Hematopoietic multipotent progenitor cell treated with erythropoietin and hydrocortisone succinate and interleukin-3 and kit ligand, for 4 days (in vitro differentiated cells): ENCODE data around the gene TTLL9.
A peak's percentile ranks its signal among the peaks of the same experiment; 100 is the strongest.

Experiments
- DNase-seq: peaks from one replicate; pipeline ENCODE4 v3.0.0-alpha.2; 2015

Gene TTLL9

DNA sequence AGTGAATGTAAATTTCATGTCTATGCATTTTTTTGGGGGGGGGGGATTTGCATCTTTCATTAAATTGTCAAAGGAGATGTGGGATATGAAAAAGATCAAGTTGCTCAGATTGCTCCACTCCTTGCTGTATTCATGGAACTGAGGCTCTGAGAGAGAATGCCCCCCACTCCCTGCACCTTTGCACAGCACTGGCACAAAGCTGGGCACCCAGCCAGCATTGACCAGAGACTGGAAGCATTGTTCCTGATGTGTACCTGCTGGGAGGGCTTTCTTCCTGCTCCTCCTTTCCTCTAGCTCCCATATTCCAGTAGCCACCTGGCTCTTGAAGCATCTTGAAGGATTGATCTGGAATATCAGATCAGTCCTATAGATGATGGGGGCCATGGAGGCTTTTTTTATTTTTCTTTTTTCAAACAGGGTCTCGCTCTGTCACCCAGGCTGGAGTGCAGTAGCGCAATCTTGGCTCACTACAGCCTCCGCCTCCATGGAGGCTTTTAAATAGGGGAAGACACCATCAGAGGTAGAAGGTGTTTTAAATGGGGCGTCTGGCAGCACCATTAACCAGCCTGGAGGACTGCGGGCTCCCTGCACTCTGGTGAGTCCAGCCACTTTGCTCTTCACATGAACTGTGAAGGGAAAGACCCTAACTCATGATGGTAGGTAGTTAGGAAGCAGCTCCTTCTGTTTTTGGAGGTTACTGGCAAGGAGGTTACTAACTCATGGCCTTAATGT, 11.0 kb upstream of the TTLL9 start:
- no peak for DNase-seq

DNA sequence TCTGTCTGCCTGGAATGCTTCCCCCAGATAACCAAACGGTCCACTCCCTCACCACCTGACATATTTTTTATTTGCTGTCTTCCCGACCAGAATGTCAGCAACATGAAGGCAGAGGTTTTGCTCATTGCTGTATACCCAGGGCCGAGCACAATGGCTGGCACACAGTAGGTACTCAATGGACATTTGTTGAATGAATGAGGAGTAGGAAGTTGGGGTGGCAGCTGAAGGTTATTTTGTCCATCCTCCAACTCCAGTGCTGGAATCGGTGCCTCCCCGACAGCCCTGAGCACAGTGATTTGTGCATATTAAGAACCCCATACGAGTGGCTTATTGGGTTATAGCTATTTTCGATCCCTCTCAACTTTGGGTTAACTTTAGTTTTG, 10.4 kb upstream of the TTLL9 start:
- no peak for DNase-seq

DNA sequence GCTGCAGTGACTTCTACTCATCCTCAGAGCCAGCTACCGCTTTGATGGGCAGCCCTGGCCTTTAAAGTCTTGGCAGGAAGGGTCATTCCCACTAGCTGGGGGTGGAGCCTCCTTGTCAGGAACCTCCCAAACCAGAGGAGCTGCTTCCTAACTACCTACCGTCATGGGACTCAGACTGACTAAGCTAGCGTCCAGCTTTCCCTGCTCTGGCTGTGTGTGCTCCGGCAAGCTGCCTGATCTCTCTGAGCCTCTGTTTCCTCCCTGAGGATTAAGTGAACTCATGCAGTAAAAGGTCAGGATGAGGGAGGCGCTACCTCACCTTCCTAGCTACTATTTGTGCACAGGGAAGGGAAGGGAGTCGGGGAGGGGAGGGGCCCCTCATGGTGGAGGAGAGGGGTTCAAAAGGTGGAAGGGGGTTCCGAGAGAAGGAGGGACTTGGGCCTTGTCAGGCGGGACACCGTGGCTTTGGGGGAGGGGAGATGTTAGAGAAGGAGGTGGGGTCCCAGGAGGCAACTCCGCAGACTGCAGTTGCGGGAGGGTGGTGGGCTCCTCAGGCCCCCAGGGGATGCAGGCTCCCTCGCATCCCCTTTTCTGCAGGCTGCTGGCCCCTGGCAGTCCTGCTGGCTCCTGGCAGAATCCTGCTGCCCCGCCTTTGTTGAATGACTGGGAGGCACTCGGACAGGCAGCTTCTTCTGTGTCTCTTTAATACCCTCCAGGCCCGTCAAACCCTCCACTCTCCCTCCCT, 9.9 kb upstream of the TTLL9 start:
- DNase-seq: peak; percentile 27

DNA sequence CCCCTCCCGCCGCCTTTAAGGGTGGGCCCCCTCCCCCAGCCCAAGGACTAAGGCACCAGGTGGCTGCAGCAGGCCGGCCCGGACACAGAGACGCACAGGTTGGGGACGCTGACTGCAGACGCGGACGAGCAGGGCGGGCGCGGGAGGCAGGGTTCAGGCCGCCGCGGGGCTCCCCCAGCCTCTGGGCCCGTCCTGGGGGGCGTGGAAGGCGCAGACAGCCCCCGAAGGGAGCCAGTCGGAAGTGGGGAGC, 9.4 kb upstream of the TTLL9 start:
- DNase-seq: no peak

DNA sequence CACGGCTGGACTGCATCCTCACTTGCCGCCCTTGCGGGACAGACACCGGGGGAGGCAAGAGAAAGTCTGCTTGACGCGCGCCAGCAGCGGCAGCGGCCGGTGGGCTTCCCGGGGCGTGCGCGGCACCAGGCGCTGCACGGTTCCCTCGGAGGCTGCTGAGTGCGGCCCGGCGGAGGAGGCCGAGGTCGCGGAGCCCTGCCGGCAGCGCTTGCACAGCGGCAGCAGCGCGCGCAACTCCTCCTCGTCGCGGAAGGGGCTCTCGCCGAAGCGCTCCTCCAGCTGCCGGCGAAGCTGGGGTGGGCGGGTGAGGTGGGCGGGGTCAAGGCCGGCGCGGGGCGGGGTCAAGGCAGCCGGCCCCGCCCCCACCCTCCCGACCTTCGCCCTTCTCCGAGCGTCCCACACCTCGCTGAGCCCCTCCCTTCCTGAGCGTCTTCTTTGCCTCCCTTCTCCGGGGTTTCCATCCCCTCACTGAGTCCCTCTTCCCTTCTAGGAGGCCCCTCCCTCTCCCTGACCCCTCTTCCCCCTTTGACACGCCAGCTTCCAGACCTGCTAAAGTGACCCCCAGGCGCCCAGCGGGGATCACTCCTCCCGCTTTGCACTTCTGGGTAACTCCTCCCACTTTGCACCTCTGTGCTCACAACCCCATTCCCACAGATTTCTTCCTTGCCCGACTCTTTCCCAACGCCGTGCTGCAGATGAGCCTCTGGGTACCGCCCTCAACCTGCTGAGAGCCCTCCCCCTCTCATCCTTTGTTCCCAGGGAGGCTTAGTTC, 8.9 kb upstream of the TTLL9 start:
- DNase-seq: peak; percentile 92

DNA sequence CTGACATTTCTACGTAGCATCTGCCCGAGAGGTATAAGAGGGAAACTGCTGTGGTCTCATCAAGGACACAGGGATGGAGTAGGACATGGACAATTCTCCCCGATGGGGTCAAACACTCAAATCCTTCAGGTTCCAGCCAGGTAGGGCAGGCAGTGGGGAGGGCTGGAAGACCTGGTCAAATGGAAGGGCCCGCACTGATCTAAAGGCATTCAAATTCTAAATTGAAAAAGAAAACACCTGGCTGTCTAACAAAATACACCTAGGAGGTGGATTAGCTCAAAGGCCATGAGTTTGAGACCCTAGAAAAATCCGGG, 8.3 kb upstream of the TTLL9 start:
- DNase-seq: no peak

DNA sequence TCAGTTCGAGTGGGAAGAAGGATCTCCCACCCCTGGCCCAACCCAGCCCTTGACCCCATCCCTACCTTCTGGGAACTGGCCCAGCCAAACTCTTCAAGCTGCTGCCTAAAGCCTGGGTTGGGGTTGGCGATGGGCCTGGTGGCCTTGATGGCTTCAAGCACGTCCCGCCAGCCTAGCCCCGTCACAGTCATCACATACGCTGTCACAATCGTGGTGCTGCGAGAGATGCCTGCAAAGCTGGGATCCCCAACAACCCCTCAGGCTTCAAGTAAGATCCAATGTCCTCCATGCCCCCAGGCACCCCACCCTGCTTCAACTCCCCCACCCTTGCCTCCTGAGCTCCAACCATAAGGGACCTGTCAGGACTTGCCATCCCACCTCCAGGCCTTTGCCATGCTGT, 7.9 kb upstream of the TTLL9 start:
- DNase-seq: no peak

DNA sequence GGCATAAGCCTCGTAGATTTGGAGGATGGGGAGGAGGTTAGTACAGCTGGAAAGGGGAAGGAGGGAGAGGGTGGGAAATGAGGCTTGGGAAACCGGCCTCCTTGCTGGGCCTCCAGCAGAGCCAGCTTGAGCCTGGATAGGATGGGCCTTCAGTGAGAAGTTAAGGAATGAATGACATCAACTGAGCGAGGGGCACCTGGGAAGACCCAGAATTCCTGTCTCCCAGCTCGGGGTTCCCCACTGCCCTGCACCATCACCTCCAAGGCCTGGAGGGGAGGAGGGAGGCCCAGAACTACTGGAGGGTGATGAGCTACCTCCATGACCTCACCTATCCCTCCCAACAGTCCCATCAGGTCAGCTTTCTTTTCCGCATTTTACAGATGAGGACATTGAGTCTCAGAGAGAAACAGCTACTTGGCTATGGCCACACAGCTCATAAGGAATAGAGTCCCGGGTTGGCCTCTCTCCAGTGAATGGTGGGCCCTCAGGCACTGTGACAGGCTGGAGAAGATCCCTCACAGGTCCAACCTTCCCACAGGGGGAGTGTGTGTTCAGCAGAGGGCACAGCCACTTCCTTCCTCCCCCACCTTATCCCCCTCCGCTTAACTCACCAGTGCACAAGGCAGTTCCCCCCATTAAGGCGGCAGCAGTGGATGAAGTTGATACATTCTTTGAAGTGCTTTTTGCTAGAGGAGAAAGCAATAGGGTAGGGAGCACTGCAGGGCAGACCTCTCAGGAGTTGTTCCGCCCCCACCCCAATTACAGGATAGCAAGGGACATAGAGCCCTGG, 6.9 kb upstream of the TTLL9 start:
- no peak for DNase-seq

DNA sequence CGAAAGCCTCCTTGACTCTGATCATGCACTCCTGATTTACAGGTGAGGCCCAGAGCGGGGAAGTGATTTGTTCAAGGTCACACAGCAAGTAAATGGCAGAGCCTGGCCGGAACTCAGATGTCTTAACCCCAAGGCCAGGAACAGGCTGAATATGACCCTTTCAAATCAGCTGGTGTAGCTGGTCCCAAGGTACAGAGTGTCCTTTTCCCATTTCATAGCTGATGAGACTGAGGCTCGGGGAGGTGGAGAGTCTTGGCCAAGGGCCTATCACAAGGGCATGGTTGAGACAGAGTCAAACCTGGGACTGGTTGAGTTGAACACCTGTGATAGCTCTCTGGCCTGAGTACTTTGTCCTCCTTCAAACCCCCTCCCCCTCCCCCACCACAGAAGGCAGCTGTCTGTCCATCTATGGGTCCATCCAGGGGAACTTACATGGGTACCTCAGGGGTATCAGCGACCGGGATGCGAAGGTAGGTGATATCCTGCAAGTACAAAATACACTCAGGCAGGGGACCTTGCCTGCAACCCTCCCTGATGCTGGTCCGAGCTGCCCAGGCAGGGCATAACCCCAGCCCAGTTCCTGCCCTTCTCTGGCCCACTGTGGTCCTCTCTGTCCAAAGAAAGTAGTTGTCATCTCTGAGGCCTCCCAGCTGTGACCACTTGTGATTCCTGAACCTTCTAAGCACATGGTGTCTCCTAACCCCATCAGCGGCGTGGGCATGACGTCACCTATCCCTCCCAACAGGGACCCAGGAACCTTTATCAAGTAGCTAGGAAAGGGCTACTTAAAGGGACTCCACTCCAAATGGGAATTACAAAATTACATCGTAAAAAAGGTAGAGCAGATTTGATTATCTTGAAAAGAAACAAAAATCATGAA, 5.7 kb upstream of the TTLL9 start:
- DNase-seq: no peak

DNA sequence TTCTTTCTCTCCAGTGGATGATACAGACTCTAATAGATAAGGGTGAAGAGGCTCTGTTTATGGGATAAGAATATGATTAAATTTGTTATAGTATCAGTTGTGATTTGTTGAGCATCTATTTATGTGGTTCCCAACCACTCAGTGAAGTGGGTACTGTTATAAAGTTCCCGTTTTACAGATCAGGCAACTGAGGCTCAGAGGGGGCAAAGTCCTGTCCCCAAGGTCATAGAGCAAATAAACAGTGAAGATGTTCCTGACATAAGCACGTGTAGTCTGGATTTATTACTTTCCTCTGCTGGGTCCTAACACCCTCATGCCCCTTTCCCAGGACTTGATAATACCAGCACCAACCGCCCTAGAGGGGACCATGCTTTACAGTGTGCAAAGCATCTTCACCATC, 4.2 kb upstream of the TTLL9 start:
- DNase-seq: no peak

DNA sequence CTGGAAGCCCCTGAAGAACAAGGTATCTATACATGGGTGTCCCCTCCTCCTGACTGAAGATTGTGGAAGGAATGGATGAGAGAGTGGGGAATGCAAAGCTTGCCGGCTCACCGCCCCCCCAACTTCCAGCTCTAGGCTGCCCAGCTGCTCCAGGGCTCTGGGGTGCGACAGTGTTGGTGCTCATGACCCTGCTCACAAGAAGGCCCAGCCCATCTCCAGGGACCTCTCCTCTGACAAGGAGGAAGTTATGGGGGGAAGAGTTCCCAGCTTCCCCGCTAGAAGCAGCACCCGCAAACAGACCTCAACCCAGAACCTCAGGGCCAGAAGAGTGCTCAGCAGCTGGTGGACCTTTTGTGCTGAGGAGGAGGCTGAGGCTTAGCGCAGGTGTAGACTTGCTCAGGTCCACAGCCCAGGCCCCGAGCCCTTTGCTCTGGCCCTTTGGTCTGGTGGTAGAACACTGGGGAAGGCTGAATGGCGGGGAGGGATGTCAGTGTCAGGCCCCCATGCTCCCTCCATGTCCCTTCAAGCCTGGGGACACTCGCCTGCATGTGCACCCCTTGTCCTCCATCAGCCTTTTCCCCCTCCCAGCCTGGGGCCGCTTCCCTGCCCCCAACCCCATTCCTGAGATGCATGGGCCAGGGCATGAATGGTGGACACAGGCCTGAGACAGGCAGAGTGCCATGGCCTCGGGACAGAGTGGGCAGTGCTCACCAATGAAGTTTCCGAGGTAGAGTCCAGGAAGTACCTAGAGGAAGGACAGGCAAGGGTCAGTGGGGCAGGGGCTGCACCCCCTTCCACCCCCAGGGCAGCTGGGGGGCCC, 1.4 kb upstream of the TTLL9 start:
- DNase-seq: peak; percentile 29

DNA sequence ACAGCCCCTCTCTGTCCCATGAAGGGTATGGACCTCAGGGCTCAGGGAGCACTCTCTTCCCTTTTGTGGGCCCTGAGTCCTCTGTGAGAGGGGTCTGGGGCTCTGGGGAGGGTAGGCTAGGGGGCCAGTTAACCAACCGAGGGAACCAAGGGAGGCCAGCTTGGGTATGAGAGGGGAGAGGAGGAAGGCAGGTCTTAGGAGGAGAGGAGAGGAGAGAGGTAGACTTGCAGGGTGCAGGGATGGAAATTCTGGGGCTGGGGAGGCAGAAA, 827 bp upstream of the TTLL9 start:
- no peak for DNase-seq

DNA sequence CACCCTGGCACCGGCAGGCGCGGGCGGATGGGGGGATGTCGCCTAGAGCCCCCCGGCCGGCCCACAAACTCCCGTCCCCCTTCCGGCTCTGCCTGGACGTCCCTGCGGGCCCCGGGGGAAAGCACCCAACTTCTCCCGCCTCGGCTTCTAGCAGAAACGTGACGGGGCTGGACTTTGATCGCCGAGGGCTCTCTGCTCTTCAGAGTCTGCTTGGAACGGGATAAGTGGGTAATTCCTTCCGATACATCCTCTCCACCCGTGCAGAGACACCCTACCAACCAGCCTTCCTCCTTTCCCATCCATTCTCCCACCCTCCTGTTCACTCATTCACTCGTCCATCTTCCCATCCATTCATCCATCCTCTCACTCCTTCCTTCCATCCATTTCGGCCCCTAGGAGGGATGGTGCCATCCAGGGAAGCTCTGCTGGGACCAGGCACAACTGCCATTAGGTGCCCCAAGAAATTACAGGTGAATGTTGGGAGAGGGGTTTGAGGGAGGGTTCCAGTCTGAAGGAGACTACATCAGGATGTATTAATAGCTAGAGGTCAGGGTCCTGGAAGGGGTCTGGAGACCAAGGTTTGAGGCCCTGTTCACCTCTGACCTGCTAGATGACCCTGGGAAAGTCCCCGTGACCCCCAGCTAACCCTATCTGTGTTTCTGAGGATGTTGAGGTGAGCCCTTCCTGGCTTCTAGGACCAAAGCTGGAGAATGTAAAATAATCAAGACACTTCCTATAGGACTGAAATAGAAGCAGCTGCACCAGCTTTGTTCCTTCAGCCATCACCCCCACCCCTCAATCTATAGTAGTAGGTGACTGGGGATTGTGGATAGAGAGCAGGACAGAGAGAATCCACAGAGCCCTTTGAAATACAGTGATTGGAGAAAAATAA, 538 bp downstream of the TTLL9 start:
- DNase-seq: peak; percentile 15

DNA sequence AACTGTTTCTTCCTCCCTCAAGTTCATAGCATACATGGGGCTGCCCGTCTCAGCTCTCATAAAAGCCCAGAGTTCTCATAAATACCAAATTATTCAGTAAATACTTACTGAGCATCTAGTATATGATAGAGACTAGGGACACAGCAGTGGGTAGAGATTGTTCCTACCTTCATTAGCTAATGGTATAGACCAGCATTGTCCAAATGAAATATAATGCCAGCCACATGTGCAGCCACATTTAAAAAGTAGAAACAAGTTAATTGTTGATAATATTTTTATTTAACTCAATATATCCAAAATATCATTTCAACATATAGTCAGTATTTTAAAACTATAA, 1.2 kb downstream of the TTLL9 start:
- DNase-seq: no peak

DNA sequence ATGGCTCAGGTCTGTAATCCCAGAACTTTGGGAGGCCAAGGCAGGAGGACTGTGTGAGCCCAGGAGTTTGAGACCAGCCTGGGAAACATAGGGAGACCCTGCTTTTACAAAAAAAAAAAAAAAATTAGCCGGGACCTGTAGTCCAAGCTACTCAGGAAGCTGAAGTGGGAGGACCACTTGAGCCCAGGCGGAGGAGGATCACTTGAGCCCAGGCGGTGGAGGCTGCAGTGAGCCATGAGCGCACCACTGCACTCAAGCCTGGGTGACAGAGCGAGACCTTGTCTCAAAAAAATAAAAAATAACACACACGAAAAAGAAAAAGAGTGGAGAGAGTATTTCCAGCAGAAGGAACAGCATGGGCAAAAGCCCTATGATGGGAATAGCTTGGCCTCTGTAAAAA, 2.0 kb downstream of the TTLL9 start:
- no peak for DNase-seq

DNA sequence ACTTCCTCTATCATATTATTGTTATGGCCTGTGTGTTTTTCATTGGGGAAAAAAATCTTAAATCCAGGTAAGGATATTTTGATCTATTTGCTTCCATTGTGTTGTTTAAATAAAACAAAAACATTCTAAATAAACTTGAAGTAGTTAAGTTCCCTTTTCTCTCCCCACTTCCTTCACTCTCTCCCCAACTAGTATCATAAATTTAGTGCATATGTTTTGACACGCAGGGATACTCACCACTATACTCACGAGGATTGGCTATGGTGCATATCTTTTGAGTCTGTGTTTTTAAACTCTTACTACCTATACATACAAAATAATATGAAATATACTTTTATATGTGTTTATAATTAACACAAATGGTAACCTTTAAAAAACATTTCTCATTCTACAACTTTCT, 5.2 kb downstream of the TTLL9 start:
- no peak for DNase-seq

DNA sequence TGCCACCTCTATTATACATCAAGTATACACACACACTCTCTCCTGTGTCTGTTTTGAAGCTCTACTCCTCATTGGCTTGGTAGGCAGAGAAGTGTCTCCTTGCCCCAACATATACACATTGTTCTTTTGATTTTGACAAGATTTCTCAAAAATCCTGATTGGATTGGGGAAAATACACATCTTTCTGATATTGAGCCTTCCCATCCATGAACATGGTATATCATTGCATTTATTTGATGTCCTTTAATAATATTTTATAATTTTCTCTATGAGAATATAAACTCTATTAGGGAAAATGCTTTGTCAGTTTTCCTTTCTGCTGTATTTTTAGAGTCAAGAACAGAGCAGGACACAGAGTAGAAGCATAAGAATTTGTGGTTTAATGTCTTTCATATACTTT, 7.2 kb downstream of the TTLL9 start:
- DNase-seq: no peak

DNA sequence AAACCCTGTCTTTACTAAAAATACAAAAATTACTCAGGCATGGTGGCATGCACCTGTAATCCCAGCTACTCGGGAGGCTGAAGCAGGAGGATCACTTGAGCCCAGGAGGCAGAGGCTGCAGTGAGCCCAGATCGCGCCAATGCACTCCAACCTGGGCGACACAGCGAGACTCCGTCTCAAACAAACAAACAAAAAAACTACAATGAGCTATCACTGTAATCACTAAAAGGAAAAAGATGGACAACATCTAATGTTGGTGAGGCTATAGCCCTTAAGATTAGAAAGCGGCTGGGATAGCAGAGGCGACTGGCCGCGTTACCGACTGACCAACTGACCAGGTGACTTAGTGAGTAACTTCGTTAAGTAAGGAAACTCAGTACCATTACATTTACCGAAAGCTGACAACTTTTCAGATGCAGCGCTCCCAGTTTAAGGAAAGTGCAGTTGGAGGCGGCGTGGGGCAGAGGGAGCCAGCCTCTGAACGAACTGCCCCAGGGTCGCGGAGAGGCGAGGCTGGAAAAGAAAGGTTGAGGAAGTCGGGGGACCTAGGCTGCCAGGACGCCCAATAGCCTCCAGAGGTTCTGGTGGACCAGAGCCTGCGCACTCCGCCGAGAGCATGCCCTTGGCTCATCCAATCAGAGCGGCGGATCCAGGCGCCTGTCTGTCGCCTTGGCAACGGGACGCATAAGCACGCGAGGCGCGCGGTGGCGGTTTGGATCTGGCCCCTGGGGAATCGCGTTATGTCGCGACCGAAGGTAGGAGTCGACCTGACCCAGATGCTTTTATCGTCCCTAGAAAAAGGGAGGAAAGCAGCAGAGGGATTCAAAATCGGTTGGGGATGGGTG, 8.9 kb downstream of the TTLL9 start:
- peak; percentile 97 for DNase-seq

DNA sequence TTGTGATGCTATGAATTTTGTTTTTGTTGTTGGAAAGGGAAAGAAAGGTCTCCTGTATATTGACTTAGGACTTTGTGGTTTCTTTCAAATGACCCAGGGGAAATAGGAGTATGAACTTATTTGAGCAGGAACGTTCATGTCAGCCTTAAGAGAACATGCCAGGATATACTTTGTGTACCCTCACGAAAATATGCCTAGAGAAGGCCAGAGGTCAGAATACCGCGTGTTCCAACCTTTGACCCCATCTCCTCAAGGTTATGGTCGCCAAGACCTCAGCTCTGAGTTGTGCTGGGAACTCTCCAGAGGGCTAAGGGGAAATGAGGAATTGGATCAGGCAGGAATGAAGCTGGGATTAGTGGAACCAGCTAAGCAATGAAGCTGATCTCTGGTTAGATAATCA, 11.5 kb downstream of the TTLL9 start:
- DNase-seq: no peak

DNA sequence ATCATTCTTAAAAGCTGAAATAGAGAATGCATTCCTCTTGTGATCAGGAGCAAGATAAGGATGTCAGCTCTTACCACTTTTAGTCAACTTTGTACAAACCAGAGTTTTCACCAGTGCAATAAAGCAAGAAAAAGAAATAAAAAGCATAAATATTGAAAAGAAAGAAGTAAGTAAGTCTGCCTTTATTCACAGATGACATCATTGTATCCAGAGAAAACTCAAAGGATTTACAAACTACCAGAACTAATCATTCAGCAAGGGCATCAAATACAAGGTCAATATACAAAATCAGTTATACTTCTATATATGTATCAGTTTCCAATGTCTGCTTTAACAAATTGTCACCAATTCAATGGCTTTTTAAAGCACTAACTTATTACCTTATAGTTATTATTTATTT, 13.4 kb downstream of the TTLL9 start:
- no peak for DNase-seq
